GM12865 (cell line): Measurements from ENCODE around the gene KRTAP1-1.
"Not testable (repeated sequence)": the region's sequence is repeated elsewhere in the genome, so short reads cannot be mapped to it uniquely, and the experiment has no call there.

Experiments
- DNase-seq: peaks from one replicate; pipeline ENCODE4 v3.0.0; 2010; ENCODE audit warnings: low read depth
- H3K4me3 ChIP-seq: 2 replicates; pipeline ENCODE4 v1.5.1; 2011; ENCODE audit warnings: mild to moderate bottlenecking, low read depth, low read length, control low read depth
- CTCF ChIP-seq: IDR thresholded peaks from 2 replicates; pipeline ENCODE4 v1.5.1; 2011; ENCODE audit warnings: low read length, control low read depth, low read depth, inconsistent platforms; ENCODE audit not compliant: insufficient read depth; ENCODE audit errors: missing control alignments

Gene KRTAP1-1

GRCh38 chr17:41040783-41041571, at the start of gene KRTAP1-1:
Gene KRTAP1-1 (minus strand): TSS chr17:41041450. CDS start chr17:41041397, 53 bp downstream.
- DNase-seq, H3K4me3 ChIP-seq: not testable (repeated sequence)

- not testable (repeated sequence) for DNase-seq
Measured at GRCh38 chr17:41088760-41089352, 47.6 kb upstream of the KRTAP1-1 start.

GRCh38 chr17:41084100-41084856, 43.0 kb upstream of the KRTAP1-1 start, which contains the start of gene KRTAP4-7:
Gene KRTAP4-7 (plus strand): TSS chr17:41084150. CDS start chr17:41084207, 57 bp downstream.
- not testable (repeated sequence) for DNase-seq, H3K4me3 ChIP-seq

More at GRCh38 chr17:41088760-41089352, 47.6 kb upstream of the KRTAP1-1 start:
- H3K4me3 ChIP-seq: not testable (repeated sequence)

DNA sequence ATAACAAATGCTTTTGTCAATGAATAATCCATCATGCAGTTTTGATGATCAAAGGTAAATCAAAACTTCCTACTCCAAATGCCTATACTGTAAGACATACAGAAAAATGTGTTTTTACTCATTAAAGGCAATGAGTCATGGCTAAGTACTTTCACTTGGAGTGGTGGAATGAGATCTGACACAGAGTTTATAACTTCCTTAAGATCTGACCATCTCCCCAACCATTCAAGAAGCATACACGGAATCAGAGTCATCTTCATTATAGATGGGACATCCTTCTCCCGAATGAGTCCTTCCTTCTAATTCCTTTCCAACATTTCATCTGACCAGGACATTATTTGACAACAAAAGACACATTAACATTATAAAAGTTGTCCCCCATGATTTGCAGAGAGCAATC, 42.2 kb upstream of the KRTAP1-1 start:
- DNase-seq, H3K4me3 ChIP-seq: not testable (repeated sequence)

GRCh38 chr17:41082626-41083025, 41.4 kb upstream of the KRTAP1-1 start:
- TF ChIP-seq CTCF: no peak
- H3K4me3 ChIP-seq: no peak overlapping the region
- DNase-seq: no peak

DNA sequence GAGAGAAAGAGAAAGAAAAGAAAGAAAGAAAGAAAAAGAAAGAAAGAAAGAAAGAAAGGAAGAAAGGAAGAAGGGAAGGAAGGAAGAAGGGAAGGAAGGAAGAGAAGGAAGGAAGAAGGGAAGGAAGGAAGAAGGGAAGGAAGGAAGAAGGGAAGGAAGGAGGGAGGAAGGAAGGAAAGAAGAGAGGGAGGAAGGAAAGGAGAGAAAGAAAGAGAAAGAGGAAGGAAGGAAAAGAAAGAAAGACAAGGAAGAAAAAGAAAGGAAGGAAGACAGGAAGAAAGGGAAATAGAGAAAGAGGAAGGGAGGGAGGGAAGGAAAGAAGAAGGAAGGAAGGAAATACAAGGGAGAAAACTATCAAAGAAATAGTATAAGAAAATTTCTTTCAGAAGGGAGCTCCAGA, 35.5 kb upstream of the KRTAP1-1 start:
- DNase-seq: no peak
- H3K4me3 ChIP-seq: no peak overlapping the region
- no peak for TF ChIP-seq CTCF

GRCh38 chr17:41073676-41074075, 32.4 kb upstream of the KRTAP1-1 start:
- TF ChIP-seq CTCF: no peak
- no peak for DNase-seq
- H3K4me3 ChIP-seq: no peak overlapping the region

GRCh38 chr17:41071606-41072360, 30.5 kb upstream of the KRTAP1-1 start:
- TF ChIP-seq CTCF: no peak
- no peak for DNase-seq
- no peak overlapping the region for H3K4me3 ChIP-seq
